Keratinocyte (primary cell): ENCODE data around the gene ZNF438. TPM values are rescaled to one million over a fixed set of nuclear protein-coding genes. Genes with fewer than 3 reads are reported as not detected.
"Not testable (repeated sequence)": the region's sequence is repeated elsewhere in the genome, so short reads cannot be mapped to it uniquely, and the experiment has no call there.

Source experiments
- DNase-seq: peaks from one replicate; pipeline ENCODE4 v3.0.0-alpha.2; 2011; ENCODE audit warnings: low read depth, missing footprints, low spot score
- FAIRE-seq: peaks from 2 replicates; lab custom pipeline; 2011; peaks lifted over from hg19 to GRCh38; lab: Jason Lieb, UNC
- H2AFZ ChIP-seq: 2 replicates; pipeline ENCODE4 v1.6.0; 2012; ENCODE audit warnings: low read length, control low read depth, inconsistent platforms; ENCODE audit not compliant: control insufficient read depth
- H3K27ac ChIP-seq: 2 replicates; pipeline ENCODE4 v1.5.1; 2011; ENCODE audit warnings: low read length; ENCODE audit not compliant: control insufficient read depth, insufficient read depth
- H3K27me3 ChIP-seq: 3 replicates; pipeline ENCODE4 v1.6.0; 2011; ENCODE audit warnings: low read length; ENCODE audit not compliant: control insufficient read depth, insufficient read depth; ENCODE audit errors: extremely low read depth
- H3K36me3 ChIP-seq, 2 experiments: 2 replicates in 1 of 2; 3 replicates in 1 of 2; pipeline ENCODE4 v1.5.1; 2011; ENCODE audit warnings: low read length in 2 of 2, mild to moderate bottlenecking in 1 of 2; ENCODE audit not compliant: control insufficient read depth in 2 of 2, insufficient read depth in 2 of 2; ENCODE audit errors: extremely low read depth in 1 of 2
- H3K4me1 ChIP-seq: 3 replicates; pipeline ENCODE4 v1.5.1; 2011; ENCODE audit warnings: low read length; ENCODE audit not compliant: control insufficient read depth, insufficient read depth; ENCODE audit errors: extremely low read depth
- H3K4me2 ChIP-seq: 3 replicates; pipeline ENCODE4 v1.6.0; 2011; ENCODE audit warnings: low read depth, low read length; ENCODE audit not compliant: control insufficient read depth, insufficient read depth; ENCODE audit errors: extremely low read depth
- H3K4me3 ChIP-seq, 3 experiments: fragments of 200-600 bp in 1 of 3; sonication (generic) in 1 of 3; 2 replicates in 2 of 3; 3 replicates in 1 of 3; pipeline ENCODE4 v1.5.1; 2011 to 2016; ENCODE audit warnings: low read length in 3 of 3, mild to moderate bottlenecking in 3 of 3, control low read depth in 2 of 3, inconsistent platforms in 1 of 3, low read depth in 1 of 3, mixed read lengths in 1 of 3, mixed run types in 1 of 3, moderate library complexity in 1 of 3; ENCODE audit not compliant: control insufficient read depth in 2 of 3, insufficient read depth in 2 of 3; ENCODE audit errors: extremely low read depth in 1 of 3
- H3K79me2 ChIP-seq: 2 replicates; pipeline ENCODE4 v1.6.0; 2012; ENCODE audit warnings: low read length; ENCODE audit not compliant: control insufficient read depth, insufficient read depth
- H3K9ac ChIP-seq: 3 replicates; pipeline ENCODE4 v1.6.0; 2011; ENCODE audit warnings: low read length; ENCODE audit not compliant: control insufficient read depth, insufficient read depth; ENCODE audit errors: extremely low read depth
- H3K9me1 ChIP-seq: 3 replicates; pipeline ENCODE4 v1.6.0; 2011; ENCODE audit warnings: low read length; ENCODE audit not compliant: control insufficient read depth, insufficient read depth; ENCODE audit errors: extremely low read depth
- H3K9me3 ChIP-seq: 2 replicates; pipeline ENCODE4 v1.5.1; 2012; ENCODE audit warnings: low read depth, low read length; ENCODE audit not compliant: control insufficient read depth
- H4K20me1 ChIP-seq: 3 replicates; pipeline ENCODE4 v1.6.0; 2011; ENCODE audit warnings: low read length; ENCODE audit not compliant: control insufficient read depth, insufficient read depth; ENCODE audit errors: extremely low read depth
- CTCF ChIP-seq, 3 experiments: IDR thresholded peaks in 1 of 3; conservative IDR thresholded peaks in 1 of 3; optimal IDR thresholded peaks in 1 of 3; 2 replicates in 2 of 3; 3 replicates in 1 of 3; pipeline versions ENCODE3 to v1.5.1; 2011; ENCODE audit warnings: low read length in 3 of 3, mild to moderate bottlenecking in 3 of 3, moderate library complexity in 2 of 3, control low read depth in 1 of 3, inconsistent platforms in 1 of 3; ENCODE audit not compliant: insufficient read depth in 2 of 3; ENCODE audit errors: extremely low read depth in 1 of 3
- EZH2 ChIP-seq: IDR thresholded peaks from one replicate; pipeline ENCODE4 v1.6.1; 2012; ENCODE audit warnings: inconsistent platforms, mild to moderate bottlenecking, low read length, moderate library complexity
- dilution Hi-C: fragments of 300-500 bp; cut with MboI; formaldehyde crosslinking; loops from one replicate; pipeline ENCODE4 v1.7.0; 2020; ENCODE audit warnings: low sequenced_read_pairs; ENCODE audit not compliant: extremely low pct_ligation_motif_present
- polyA plus RNA-seq, 5 experiments: library from polyadenylated mRNA; depleted of rRNA in 3 of 5; stranded (reverse) in 3 of 5; stranded (forward) in 1 of 5; unstranded in 1 of 5; fragments of >200 nt; gene quantifications; 1 replicate in 1 of 5; 2 replicates in 3 of 5; 3 replicates in 1 of 5; pipeline versions ENCODE4 v1.2.1 to v1.2.3, GENCODE V29; 2011 to 2012; ENCODE audit warnings: missing spikeins in 2 of 5, low read depth in 1 of 5, low replicate concordance in 1 of 5

Gene ZNF438
- polyA plus RNA-seq, 1 donor (not counting 4 experiments of a cell fraction or from before 2014, with no cell fraction given), result 2.8 TPM

GRCh38 chr10:31058795-31059703, 27.4 kb upstream of the ZNF438 start:
- dilution Hi-C loops, result no loop called here
- TF ChIP-seq CTCF (optimal IDR thresholded peaks at IDR 0.05 in 1 of 3, IDR thresholded peaks at IDR 0.05 in 1 of 3, conservative IDR thresholded peaks at IDR 0.05 in 1 of 3; ENCODE audit: extremely low read depth in 1 of 3, insufficient read depth in 2 of 3, low read length in 3 of 3) (no peak), EZH2 (no peak)
- Histone ChIP-seq H3K27ac (no peak overlapping the region), H2AFZ (no peak overlapping the region), H4K20me1 (no peaks in the 10 kb centered on the region), H3K4me1 (peaks cover 2% of the 10 kb centered on the region), H3K4me3 (no peak overlapping the region), H3K27me3 (no peaks in the 10 kb centered on the region), H3K9ac (no peak overlapping the region), H3K4me2 (no peak overlapping the region), H3K36me3 (no peaks in the 10 kb centered on the region), H3K79me2 (no peaks in the 10 kb centered on the region), H3K9me3 (no peaks in the 10 kb centered on the region), H3K9me1 (no peaks in the 10 kb centered on the region)
- FAIRE-seq (no peak), DNase-seq (no peak)

GRCh38 chr10:31056678-31057077, 25.0 kb upstream of the ZNF438 start:
- H3K4me2 ChIP-seq, H3K79me2 ChIP-seq, H3K27ac ChIP-seq, DNase-seq, H3K27me3 ChIP-seq, H3K9ac ChIP-seq, dilution Hi-C loops, H3K4me3 ChIP-seq, H2AFZ ChIP-seq, H3K4me1 ChIP-seq, H3K36me3 ChIP-seq, FAIRE-seq, H4K20me1 ChIP-seq, H3K9me3 ChIP-seq, H3K9me1 ChIP-seq: not testable (repeated sequence)
